GM19023 (cell line): Measurements from ENCODE around the gene CACNA2D3.

Experiments used
- ATAC-seq: cut with Tn5 transposase; IDR thresholded peaks from one replicate; pipeline ENCODE4 v1.9.1; 2021; ENCODE audit warnings: mild to moderate bottlenecking, moderate library complexity; ENCODE audit not compliant: unreplicated experiment

CACNA2D3 gene

DNA sequence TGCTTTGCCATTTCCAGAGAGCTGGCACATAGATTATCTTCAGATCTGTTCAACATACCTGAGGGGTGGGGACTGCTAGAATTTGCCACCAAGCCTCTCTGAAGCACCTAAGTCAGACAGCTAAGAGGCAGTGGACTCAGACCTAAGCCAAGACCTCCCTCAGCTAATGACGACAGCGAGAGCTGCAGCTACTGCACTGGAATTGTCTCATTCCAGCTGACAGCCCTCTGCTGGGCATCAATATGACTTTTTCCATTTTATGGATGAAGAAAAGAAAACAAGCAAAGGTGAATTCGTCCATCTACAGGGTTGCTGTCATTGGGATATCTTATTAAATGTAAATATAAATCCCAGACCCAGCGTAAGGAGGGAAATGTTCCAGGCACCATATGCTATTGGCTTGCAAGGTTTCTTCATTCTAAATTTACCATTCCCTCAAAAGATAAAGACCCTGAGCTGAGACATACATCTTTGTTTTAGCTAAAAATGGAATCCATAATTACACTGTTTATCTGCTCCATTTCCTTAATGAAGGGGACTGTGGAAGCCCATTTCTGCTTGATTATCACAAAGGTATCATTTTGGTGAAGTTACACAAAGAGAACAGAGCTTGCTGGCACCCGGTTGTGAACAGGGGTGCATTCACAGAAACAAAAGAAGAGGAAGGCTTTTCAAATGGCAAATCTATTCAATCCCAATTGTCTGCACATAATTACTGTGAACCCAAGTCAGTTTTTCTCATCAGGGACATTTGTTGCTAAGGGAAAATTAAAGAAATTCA is 891.0 kb downstream of the CACNA2D3 start:
- ATAC-seq = no peak

DNA sequence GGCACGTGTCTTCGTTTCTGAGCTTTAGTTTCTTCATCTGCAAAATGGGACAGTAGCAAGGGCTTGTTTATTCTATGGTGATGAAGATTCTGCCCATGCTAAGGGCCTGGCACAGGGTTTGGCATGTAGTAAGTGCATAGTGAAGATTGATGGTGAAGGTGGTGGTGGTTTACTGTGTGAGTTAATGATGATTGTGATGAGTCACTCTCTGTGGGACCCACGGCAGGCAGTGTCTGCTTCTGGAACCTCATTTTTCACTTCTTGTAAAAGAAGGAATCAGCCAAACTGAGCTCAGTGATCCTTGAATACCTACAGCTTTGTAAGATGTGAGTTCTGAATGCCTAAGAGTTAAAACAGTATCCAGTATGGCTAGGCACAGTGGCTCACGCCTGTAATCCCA is 891.7 kb downstream of the CACNA2D3 start:
- no peak for ATAC-seq

DNA sequence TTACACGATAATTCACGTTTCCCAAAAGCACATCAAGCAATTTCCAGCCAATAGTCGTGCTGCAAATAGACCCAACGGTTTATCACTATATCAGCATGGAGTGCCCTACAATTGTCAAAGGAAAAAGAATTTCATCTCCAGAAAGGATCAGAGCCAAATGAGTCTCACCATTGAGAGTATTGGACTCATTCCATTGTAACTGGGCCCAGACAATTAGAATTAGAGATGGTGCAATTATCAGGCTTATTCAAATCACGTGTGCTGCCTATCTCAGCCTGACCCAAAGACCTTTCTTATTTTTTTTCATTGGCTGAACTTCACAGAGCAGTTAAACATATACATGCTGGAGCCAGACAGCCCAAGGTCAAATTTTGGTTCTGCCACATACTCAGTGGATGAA is 892.6 kb downstream of the CACNA2D3 start:
- no peak for ATAC-seq

DNA sequence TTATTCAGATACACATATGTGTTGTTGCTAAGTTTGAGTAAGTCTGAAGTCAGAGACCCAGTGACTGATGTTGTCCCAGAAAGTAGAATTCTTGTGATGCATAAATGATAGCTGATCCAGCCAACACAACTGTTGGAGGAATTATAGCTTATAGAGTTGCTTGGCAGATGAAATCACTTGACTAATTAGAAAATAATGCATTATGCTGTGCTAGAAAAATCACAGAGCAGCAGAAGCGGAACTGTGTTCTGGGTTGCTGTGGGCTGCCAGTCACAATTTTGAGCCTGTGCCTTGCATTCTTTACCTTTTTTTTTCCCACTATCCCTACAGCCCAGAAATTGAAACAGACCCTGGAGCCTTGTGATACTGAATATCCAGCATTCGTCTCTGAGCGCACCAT is 895.5 kb downstream of the CACNA2D3 start:
- ATAC-seq = no peak

DNA sequence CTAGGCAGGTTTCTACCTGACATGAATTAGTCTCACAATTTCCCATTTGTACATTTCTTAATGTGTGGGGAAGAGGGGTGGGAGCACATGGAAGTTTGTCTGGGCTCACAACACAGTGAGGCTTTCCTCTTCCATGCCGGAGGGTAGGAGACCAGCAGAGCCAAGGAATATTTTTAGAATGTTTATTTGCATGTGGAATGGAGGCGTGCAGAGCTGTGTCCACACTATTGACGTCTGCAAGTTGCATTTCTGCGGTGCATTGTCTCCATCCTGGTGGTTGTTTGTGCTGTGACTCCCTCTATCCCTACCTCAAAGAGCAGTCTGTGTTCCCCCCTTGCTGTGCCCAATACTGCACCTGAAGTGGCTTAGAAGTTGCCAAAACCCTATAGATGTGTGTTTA is 908.6 kb downstream of the CACNA2D3 start:
- ATAC-seq = no peak

DNA sequence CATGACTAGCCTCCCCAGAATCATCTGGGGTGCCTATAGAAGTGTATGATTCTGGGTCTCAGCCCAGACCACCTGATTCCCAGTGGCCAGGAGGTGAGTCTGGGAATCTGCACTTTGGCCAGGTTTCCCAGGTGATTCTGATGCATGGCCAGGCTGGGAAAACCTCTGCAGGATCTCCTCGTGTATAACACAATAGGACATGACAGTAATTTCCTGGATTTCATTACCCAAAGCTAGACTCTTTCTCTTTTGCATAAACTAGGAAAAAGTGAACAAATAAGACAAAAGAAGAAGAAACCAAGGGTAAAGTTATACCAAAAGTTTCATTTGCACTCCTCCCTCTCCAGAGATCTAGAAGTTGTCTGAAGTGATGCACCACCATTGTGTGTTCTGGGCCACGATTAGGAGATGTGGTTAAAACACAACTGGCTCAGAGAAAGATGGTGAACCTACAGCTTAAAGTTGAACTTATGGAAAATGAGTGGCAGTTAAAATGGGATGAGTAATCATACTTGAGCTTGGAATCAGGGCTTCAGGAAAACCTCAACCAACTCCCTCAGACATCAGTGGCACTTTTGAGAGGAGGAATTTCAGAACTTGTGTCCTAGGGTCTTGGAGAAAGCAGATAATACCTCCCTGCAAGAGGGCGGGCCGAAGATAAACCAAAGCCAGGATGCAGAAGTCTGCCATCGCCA is 914.7 kb downstream of the CACNA2D3 start:
- ATAC-seq = no peak

DNA sequence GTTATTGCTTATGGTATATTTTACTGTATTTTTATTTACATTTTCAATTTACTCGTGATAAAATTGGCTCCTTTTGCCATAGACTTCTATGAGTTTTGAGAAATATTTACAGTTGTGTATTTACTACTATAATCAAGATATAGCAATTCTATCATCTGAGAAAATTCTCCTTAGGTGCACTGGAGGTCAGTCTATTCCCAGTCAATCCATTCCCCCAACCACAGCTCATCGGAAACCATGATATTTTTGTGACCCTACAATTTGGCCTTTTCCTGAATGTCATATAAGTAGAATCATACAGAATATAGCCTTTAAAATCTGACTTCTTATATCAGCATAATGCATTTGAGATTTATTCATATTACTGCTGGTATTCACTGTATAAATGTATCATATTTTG is 920.2 kb downstream of the CACNA2D3 start:
- ATAC-seq = no peak

DNA sequence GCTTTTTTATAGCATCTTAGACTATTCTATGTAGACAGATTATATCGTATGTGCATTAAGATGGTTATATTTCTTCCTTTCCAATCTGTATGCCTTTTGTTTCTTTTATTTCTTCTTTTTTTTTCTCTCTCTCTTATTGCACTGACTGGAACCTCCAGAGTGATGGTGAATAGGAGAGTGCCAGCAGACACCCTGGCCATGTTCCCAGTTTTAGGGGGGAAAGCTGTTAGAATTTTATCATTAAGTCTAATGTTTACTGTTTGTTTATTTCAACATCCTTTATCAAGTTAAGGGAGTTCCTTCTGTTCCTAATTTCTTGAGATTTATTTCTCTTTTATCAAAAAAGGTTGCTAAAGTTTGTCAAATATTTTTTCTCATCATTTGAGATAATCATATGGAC is 922.1 kb downstream of the CACNA2D3 start:
- ATAC-seq = no peak

DNA sequence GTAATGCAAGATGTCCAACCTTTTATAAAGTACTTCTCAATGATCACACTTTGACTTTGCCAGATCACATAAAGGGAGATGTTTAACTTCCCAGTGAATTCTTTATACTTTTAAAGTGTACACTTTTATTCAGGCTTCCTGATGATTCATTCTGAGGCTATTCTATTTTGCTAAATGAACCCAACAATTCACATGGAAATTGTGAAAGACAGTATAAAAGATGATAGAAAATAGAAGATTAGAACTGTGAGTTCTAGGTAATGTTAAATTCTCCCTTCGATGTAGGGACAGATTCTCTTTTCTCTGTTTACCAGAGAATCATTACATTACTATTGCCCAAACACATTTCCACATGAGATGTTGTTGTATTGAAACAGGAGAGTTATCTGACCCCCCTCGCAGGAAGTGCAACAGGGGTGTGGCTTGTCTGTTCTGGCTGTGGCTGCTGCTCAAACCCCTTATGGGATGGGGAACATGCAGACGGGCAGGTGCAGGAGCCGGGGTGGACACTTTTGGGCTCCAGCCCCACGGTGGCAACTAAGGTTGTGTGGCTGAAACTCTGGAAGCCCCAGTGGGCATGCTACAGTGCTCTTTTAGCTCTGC is 936.8 kb downstream of the CACNA2D3 start:
- ATAC-seq = no peak

DNA sequence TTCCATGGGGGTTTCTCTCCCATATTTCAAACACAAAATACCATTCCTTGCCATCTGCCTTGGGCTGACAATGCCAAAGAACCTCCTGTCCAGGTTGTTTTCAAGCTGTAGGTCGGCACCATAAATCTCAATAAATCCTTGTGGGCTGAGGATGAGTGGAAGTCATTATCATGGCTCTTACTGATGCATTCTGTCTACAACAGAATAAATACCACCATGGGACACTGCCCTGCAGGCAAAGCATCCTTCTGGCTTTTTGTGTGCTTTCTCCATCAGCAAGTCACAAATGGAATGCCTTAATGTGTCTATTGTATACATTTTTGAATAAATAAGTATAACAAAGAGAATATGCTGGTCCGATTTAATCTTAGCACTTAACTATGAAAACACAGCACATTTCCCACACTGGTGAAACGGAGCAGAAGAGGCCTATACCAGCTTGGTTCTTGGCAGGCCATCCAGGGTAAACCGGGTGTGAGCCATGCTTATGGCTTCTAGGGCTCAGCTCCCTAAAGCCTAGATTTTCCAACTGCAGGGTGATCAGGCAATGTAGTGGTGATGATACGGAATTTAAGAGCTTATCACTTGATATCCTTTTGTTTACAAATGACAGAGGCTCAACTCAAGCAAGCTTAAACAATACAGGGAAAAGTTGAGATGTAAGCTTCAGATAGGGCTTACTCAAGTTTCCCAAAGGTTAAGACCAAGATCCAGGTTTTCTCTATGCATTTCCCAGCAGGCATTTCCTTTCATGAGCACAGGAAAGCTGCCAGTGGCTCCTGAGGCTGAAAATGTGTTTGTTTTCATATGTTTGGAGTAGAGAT is 938.8 kb downstream of the CACNA2D3 start:
- ATAC-seq = no peak

DNA sequence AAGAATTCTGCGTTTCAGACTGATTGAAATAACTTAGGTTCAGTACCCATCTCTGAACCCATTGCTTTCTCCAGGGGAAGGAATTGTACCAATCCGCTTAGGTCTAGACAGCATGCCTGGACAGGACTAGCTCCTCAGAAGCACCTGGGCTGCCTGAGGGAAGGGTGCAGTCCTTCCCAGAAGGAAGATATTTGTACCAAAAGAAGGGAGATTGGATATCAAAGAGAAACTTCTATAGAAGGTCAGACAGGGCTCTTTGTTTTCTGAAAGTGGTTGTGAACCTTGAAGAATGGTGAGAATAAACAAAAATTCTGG is 939.3 kb downstream of the CACNA2D3 start:
- no peak for ATAC-seq

DNA sequence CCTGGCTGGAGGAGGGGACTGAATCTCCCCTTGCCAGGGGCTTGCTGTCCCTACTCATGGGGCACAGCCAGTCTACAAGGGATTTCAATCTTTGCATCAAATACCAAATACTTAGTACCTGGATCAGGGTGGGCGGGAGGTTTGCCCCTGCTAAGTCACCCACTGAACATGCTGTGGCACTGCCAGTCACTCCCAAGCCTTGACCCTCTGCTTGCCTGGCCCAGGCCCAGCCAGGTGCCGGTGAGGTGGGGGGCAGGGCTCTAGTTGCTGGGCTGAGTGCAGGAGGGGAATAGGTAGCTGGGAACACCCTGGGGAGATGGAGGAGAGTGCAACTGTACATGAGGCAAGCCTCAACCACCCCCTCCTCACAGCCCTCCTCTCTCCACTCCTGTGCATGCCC is 941.8 kb downstream of the CACNA2D3 start:
- ATAC-seq = no peak

DNA sequence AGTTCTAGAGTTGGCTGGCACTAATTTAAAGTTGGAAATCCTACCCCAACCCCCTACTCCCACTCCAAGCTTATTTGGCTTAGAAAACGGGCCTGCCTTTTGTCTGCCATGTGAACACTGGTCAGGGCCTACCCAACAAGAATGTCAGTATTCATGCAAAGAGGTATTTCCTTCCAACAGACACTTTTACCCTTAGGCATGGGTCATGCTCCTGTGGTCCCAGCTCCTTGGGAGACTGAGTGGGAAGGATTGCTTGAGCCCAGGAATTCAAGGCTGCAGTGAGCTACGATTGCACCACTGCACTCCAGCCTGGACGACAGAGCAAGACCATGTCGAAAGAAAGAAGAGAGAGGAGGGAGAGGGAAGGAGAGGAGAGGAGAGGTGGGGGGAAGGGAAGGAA is 943.0 kb downstream of the CACNA2D3 start:
- ATAC-seq = no peak

DNA sequence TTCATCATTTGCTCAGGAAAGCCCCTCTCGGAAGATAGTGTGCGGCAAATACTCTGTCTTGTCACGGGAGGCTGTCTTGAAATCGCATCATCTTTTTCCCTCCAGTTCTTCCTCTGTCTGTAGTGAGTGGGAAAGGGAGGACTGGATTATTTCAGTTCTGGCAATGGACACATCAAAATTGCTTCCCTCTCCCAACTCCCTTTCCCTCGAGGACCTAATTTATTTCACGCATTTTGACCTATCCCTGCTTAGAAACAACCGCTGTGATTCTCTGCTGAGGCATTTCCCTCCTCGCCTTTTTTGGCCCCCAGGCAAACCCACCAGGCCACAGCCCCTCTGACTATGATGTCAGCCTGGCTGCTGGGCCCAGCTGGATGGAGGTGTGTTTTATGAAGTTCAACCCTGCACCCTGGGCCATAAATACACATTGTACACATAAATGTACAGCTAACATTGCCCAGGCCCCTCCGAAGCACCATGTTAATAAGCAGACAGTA is 944.2 kb downstream of the CACNA2D3 start:
- no peak for ATAC-seq

DNA sequence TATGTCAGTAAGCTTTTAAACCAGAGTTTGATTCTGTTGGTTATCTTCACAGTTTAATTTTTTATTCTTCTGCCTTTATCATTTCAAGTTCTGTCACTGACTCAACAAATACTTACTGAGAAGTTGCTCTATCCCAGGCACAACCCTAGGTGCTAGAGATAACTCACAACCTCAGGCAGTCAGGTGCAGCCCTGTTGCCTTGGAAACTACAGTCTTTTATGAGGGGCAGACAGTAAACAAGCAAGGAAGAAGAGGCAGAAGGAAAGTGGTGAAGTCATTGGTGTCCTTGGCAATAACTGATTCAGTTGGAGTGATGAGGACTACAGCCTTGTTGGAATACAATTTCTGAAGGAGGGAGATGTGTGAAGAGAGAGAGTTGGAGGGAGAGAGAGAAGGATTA is 947.6 kb downstream of the CACNA2D3 start:
- ATAC-seq = no peak

DNA sequence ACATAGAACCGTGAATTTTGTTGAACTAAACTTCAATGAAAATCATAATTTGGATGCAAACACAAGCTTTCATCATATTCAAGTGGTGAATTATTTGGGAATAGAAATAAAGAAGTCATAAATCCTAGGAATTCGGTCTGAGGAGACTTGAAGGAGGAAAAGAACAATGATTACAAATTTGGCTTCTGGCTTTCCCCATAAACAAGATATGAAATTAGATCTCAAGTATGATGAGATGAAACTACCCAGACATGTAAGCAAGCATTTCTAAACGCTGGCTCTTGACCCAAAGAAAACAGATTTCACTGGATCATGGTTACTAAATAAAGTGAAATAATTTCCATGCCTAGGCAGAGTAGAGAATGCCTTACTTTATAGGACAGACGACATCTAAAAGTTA is 952.4 kb downstream of the CACNA2D3 start:
- no peak for ATAC-seq

DNA sequence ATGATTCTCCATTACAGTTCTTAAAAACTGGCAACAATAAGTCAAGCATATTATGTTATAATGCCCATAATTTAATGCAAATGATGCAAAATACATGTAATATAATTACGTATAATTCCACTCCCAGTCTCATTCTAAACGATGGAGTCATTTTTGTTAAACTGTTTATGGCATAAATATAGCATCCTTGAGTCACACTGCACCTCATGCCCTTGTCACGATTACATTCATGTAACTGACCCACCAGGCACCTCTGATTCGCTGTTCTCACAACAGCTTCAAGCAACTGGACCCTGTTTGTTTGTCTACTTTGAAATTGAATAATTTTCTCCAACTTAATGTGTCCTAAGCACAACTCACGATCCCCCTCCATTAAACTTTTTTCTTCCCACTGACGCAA is 953.5 kb downstream of the CACNA2D3 start:
- ATAC-seq = no peak

DNA sequence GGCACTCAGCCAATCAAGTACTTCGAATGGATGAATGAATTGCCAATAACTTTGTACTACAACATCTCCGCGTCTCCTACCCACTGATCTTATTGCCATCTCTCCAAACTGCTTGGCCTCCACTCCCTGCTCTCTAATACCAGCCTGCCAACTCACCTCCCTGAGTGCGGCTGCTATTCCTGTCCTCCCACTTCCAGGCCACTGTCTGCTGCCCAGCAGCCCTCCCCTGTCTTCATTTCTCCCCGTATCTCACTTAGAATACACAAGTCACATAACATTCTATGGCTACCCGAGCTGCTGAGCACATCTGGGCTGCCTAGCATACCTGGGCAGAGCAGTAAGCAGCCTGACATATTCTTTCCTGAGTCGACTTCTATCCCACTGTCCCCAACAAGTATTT is 955.4 kb downstream of the CACNA2D3 start:
- no peak for ATAC-seq

DNA sequence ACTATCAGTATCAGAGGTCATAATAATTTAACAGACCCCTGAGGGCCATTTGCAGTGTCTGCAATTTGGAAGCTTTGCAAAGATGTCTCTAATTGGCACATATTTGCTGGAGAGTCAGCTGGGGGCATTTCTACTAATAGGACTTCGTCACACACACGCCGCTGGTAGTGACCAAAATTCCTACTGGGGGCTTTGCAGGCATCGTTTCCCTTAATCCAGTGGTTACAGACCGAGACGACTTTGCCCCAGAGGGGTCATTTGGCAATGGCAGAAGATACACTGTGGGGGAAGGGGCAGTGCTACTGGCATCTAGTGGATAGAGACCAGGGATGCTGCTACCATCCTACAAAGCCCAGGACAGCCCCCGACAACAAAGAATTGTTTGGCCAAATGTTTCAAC is 956.5 kb downstream of the CACNA2D3 start:
- no peak for ATAC-seq

DNA sequence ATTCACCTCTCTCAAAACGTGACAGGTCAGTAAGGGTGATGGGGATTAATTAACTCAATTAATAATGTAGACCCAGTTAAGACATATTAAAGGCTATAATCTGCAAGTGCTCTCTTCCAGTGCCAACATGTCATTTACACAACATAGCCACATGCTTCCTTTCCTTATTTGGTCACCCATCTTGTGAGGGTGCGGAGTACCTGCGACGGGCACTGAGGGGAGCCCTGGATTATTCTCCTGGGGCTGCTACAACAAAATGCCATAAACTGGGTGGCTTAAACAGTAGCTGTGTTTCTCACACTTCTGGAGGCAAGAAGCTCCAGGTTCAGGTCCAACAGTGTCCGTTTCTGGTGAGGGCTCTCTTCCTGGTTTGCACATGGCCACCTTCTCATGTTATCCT is 962.9 kb downstream of the CACNA2D3 start:
- no peak for ATAC-seq

DNA sequence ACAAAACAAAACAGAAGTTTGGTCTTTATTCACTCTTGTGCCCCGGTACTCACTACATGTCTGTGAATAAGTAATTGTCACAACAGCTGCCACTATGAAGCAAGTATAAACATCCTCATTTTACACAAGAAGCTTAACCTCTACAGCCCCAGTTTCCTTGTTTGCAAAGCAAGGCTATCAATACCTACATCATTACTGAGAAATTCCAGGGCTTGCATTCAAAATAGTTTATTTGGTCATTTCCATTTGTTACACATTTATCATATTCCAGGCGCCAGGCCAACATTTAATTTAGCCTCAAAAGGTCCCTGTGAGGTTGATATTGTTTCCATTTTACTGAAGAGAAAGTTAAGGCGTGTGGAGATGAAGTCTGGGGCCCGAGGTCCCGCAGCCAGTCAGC is 966.9 kb downstream of the CACNA2D3 start:
- no peak for ATAC-seq
